ENCODE data around the gene FAM171A1.

The FAM171A1 gene

DNA sequence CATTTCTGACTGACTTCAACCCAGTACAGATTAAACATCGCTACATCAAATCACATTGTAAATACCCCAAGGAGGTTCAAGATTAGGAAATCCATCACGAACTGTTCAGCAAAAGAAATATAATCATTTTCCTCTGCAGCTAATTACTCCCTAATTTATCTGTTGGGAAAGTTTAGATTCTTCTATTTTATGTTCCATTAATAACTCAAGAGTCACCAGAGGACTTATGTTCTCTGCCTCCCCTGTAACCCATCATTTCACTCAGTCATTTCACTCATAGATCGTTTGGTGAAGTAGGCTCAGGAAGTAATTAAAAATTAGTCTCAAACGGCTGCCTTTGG lies 45.2 kb downstream of the FAM171A1 start:
- Histone ChIP-seq H3K4me3 (ENCODE audit: low read length) (no peak overlapping the region), H3K4me1 (ENCODE audit: insufficient read depth, low read length) (peaks cover 11% of the 10 kb centered on the region; the same call in 1 of the 2 replicates), H3K27me3 (ENCODE audit: insufficient read depth, low read length) (no peaks in the 10 kb centered on the region), H3K9ac (ENCODE audit: low read depth, low read length) (no peak overlapping the region), H3K36me3 (ENCODE audit: insufficient read depth, low read length) (no peaks in the 10 kb centered on the region), H3K27ac (ENCODE audit: low read depth, low read length) (no peak overlapping the region; the same call in 1 of the 2 replicates), H3K9me3 (ENCODE audit: insufficient read depth, low read depth, low read length) (no peaks in the 10 kb centered on the region)
- WGBS, result 90% methylated on average over 3 of the region's 4 CpGs

DNA sequence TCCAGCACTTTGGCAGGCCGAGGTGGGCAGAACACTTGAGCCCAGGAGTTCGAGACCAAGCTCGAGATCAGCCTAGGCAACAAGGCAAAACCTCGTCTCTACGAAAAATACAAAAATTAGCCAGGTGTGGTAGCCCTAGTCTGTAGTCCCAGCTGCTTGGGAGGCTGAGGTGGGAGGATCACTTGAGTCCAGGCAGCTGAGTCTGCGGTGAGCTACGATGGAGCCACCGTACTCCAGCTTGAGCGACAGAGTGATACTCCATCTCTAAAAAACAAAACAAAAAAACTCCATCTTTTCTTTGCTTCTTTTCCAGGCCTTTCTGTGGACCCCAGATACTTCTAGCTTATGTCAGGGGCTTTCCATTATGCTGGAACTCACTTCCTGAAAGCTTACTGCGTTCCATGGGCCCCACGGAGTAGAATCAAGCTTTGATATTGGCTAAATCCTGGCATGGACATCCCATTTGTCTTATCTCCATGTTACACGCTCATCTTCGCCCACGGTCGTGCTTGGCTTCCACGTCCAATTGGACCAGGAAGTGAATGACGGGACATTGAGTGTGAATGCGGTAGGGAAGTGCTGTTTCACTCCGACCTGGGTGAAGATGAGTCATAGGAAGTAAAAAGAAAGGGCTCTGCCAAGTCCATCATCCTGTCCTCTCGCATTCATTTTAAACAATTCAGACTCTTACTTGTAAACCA lies 45.7 kb downstream of the FAM171A1 start:
- Histone ChIP-seq H3K9ac (ENCODE audit: low read depth, low read length) (no peak overlapping the region), H3K4me3 (ENCODE audit: low read length) (no peak overlapping the region), H3K4me1 (ENCODE audit: insufficient read depth, low read length) (peaks cover 11% of the 10 kb centered on the region; the same call in 1 of the 2 replicates), H3K27ac (ENCODE audit: low read depth, low read length) (no peak overlapping the region), H3K36me3 (ENCODE audit: insufficient read depth, low read length) (no peaks in the 10 kb centered on the region), H3K9me3 (ENCODE audit: insufficient read depth, low read depth, low read length) (no peaks in the 10 kb centered on the region), H3K27me3 (ENCODE audit: insufficient read depth, low read length) (no peaks in the 10 kb centered on the region)
- WGBS, result 90% methylated on average over 20 of the region's 20 CpGs

DNA sequence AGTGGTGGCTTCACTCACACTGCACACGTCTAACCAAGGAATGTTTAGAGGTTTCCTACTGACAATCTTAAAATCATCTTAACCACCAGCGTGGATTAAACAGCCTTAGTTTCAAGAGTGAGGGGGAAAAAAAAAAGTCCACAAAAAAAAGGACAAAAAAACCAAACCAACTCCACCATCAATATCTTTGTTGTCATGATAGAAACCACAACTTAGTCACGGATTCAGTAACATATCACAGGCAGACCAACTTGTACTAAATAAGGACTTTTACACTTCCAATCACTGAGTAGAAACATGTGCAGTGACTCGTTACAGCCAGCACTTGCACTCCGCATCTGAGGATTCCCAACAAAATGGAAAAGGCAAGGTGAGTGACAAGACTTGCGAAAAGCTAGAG lies 46.5 kb downstream of the FAM171A1 start:
- Histone ChIP-seq H3K36me3 (ENCODE audit: insufficient read depth, low read length) (no peaks in the 10 kb centered on the region), H3K9me3 (ENCODE audit: insufficient read depth, low read depth, low read length) (no peaks in the 10 kb centered on the region), H3K27me3 (ENCODE audit: insufficient read depth, low read length) (no peaks in the 10 kb centered on the region), H3K27ac (ENCODE audit: low read depth, low read length) (no peak overlapping the region), H3K9ac (ENCODE audit: low read depth, low read length) (no peak overlapping the region), H3K4me3 (ENCODE audit: low read length) (no peak overlapping the region), H3K4me1 (ENCODE audit: insufficient read depth, low read length) (peaks cover 11% of the 10 kb centered on the region; the same call in 1 of the 2 replicates)
- 86% methylated on average over 6 of the region's 6 CpGs for WGBS

DNA sequence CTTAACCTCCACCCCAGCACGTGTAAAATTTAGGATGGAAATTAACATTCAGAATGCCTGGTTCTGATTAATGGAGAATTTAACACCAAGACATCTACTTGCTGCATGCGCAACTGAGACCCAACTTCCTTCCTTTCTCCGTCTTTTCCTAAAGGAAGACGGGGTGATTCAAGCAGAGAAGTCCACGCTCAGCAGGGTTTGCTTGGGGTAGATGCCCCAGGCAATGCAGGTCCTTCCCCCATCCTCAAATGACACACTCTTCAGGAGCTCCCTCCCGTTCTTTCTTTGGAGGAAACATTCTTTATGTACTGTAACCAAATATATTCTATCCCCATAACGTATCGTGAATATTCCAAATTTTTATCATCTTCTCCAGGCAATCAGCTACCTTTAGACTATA lies 47.0 kb downstream of the FAM171A1 start:
- no peak overlapping the region for H3K9ac ChIP-seq (ENCODE audit: low read depth, low read length)
- peaks cover 11% of the 10 kb centered on the region; the same call in 1 of the 2 replicates for H3K4me1 ChIP-seq (ENCODE audit: insufficient read depth, low read length)
- no peaks in the 10 kb centered on the region for H3K27me3 ChIP-seq (ENCODE audit: insufficient read depth, low read length)
- no peaks in the 10 kb centered on the region for H3K9me3 ChIP-seq (ENCODE audit: insufficient read depth, low read depth, low read length)
- H3K4me3 ChIP-seq (ENCODE audit: low read length), result no peak overlapping the region
- WGBS, result 79% methylated on average over 8 of the region's 8 CpGs
- H3K27ac ChIP-seq (ENCODE audit: low read depth, low read length), result no peak overlapping the region
- H3K36me3 ChIP-seq (ENCODE audit: insufficient read depth, low read length), result no peaks in the 10 kb centered on the region

DNA sequence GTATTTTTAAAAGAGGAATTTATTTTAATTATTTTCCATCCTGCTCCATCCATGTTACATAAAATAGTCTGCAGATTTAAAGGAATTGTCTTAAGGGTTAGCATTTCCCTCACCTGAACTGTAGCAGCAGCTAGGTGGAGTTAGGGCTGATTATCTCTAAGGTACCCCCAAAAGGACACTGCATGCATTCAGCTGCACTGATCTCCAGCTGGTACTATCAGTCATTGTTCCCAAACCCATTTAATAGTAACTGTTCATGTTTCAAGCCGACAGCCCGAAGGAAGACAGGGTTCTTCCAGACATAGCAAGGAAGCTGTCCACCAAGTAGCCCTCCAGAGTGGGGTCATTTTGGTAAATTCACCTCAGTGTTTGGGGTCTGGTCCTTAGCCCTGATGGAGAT lies 48.7 kb downstream of the FAM171A1 start:
- H3K36me3 ChIP-seq (ENCODE audit: insufficient read depth, low read length), result no peaks in the 10 kb centered on the region
- H3K27ac ChIP-seq (ENCODE audit: low read depth, low read length), result no peak overlapping the region
- WGBS, result 91% methylated on average over 2 of the region's 2 CpGs
- H3K27me3 ChIP-seq (ENCODE audit: insufficient read depth, low read length), result no peaks in the 10 kb centered on the region
- no peak overlapping the region for H3K4me3 ChIP-seq (ENCODE audit: low read length)
- peaks cover 11% of the 10 kb centered on the region; the same call in 1 of the 2 replicates for H3K4me1 ChIP-seq (ENCODE audit: insufficient read depth, low read length)
- no peak overlapping the region for H3K9ac ChIP-seq (ENCODE audit: low read depth, low read length)
- no peaks in the 10 kb centered on the region for H3K9me3 ChIP-seq (ENCODE audit: insufficient read depth, low read depth, low read length)

DNA sequence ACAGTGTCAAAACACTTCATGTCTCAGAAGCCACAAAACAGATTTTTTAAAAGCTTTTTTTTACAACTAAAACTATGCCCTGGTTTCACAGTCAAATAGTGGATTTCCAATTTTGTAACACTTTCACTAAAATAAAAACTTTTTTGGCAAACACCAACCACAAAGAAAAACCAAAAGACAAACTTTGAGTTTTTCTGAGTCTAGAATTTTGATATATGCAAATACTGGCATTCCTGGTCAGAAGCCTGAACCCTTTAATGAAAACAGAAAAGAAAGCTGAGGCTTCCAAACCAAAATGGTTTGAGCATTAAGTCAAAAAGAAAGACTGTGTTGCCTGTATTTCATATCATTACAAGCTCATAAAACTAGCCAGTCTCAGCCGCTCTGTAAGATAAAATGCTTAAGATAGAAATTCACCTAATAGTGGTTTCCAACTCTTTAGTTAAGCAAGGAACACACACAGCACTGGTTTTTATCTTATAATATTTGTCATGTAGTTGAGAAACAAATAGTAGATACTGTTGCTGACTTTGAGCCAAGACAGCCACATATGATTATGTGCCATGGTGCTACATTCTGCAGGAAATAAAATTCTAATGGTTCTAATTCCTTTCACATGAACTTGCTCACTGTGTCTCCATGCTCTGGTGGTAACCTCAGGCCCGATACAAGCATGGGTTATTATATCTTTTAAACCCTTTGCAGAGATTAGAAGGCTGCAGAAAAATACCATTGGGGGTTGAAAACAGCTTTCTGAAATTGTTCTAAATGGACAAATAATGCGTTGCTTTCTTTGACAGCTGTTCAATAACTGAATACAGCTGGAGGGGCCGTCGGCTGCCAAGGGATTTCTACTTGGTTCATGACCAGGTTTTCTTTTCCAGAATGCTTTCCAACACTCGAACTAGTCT lies 49.4 kb downstream of the FAM171A1 start:
- Histone ChIP-seq H3K9me3 (ENCODE audit: insufficient read depth, low read depth, low read length) (no peaks in the 10 kb centered on the region), H3K9ac (ENCODE audit: low read depth, low read length) (no peak overlapping the region)
- 96% methylated on average over 4 of the region's 6 CpGs for WGBS

DNA sequence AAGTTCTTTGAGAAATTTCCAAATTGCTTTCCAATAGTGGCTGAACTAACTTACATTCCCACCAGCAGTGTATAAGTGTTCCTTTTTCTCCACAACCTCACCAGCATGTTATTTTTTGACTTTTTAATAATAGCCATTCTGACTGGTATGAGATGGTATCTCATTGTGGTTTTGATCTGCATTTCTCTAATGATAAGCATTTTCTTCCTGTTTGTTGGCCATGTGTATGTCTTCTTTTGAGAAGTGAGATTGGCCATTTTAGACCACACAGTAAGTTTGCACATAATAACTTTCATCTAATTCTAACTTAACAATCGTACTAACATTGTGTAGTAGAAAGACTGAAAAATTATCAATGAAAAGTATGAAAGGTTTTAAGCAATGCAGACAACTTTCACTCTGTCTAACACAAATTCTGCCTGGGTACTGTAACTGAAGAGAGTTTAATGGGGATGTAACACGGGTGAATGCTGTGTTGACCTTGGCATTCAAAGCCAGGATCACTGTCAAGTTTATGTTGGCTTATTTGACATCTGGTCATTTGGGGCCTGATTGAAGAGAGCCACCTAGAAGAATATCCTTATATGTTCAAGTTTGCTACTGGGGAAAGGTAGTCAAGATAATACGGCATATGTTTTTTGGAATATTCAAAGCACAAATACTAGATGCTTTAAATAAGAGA lies 50.4 kb downstream of the FAM171A1 start:
- H3K27me3 ChIP-seq (ENCODE audit: insufficient read depth, low read length), result no peaks in the 10 kb centered on the region
- WGBS, result 90% methylated on average over 2 of the region's 3 CpGs
- H3K27ac ChIP-seq (ENCODE audit: low read depth, low read length), result no peak overlapping the region
- H3K36me3 ChIP-seq (ENCODE audit: insufficient read depth, low read length), result no peaks in the 10 kb centered on the region
- H3K4me3 ChIP-seq (ENCODE audit: low read length), result no peak overlapping the region
- H3K9ac ChIP-seq (ENCODE audit: low read depth, low read length), result no peak overlapping the region
- peaks cover 18% of the 10 kb centered on the region; the same call in 1 of the 2 replicates for H3K4me1 ChIP-seq (ENCODE audit: insufficient read depth, low read length)
- no peaks in the 10 kb centered on the region for H3K9me3 ChIP-seq (ENCODE audit: insufficient read depth, low read depth, low read length)

More for the DNA sequence above, 49.4 kb downstream of the FAM171A1 start:
- H3K36me3 ChIP-seq (ENCODE audit: insufficient read depth, low read length), result no peaks in the 10 kb centered on the region
- H3K4me1 ChIP-seq (ENCODE audit: insufficient read depth, low read length), result peaks cover 11% of the 10 kb centered on the region; the same call in 1 of the 2 replicates
- H3K27ac ChIP-seq (ENCODE audit: low read depth, low read length), result no peak overlapping the region
- H3K27me3 ChIP-seq (ENCODE audit: insufficient read depth, low read length), result no peaks in the 10 kb centered on the region
- H3K4me3 ChIP-seq (ENCODE audit: low read length), result no peak overlapping the region

DNA sequence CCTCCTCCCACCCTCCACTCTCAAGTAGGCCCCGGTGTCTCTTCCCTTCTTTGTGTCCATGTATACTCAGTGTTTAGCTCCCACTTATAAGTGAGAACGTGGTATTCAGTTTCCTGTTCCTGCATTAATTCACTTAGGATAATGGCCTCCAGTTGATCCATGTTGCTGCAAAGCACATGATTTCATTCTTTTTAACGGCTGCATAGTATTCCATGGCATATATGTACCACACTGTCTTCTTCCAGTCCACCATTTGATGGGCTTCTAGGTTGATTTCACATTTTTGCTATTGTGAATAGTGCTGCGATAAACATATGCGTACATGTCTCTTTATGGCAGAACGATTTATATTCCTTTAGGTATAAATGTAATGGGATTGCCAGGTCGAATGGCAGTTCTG lies 51.0 kb downstream of the FAM171A1 start:
- H3K9ac ChIP-seq (ENCODE audit: low read depth, low read length), result no peak overlapping the region
- WGBS, result 95% methylated on average over 7 of the region's 7 CpGs
- H3K27me3 ChIP-seq (ENCODE audit: insufficient read depth, low read length), result no peaks in the 10 kb centered on the region
- no peak overlapping the region for H3K4me3 ChIP-seq (ENCODE audit: low read length)
- no peak overlapping the region for H3K27ac ChIP-seq (ENCODE audit: low read depth, low read length)
- H3K9me3 ChIP-seq (ENCODE audit: insufficient read depth, low read depth, low read length), result no peaks in the 10 kb centered on the region
- H3K4me1 ChIP-seq (ENCODE audit: insufficient read depth, low read length), result peaks cover 18% of the 10 kb centered on the region; the same call in 1 of the 2 replicates
- H3K36me3 ChIP-seq (ENCODE audit: insufficient read depth, low read length), result no peaks in the 10 kb centered on the region

DNA sequence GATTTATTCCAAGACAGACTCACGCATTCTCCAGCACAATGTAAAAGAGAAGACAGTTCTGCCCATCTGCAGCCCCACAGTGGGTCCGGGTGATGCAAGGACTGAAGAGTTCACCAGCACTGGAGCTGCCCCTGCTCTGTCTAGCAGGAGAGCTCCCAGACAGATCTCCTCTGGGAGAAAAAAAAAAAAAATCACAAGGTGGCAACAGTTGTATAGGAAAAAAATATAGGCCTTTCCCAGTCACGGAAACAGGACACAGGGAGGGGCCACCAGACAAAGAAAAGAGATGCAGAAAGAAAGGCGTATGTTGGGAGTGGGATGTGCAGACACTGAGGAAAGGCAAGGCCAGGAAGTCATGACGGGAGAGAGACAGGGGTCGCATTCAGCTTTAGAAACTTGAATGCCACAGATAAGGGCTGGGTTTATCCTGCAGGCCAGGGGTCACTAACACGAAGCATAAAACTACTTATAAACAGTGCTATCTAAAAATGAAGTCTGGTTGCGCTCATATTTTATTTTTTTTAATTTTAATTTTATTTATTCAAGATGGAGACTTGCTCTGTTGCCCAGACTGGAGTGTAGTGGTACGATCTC lies 54.1 kb downstream of the FAM171A1 start:
- 89% methylated on average over 8 of the region's 9 CpGs for WGBS
- Histone ChIP-seq H3K4me3 (ENCODE audit: low read length) (no peak overlapping the region), H3K9ac (ENCODE audit: low read depth, low read length) (no peak overlapping the region), H3K4me1 (ENCODE audit: insufficient read depth, low read length) (peaks cover 13% of the 10 kb centered on the region), H3K36me3 (ENCODE audit: insufficient read depth, low read length) (no peaks in the 10 kb centered on the region), H3K27ac (ENCODE audit: low read depth, low read length) (no peak overlapping the region), H3K27me3 (ENCODE audit: insufficient read depth, low read length) (no peaks in the 10 kb centered on the region), H3K9me3 (ENCODE audit: insufficient read depth, low read depth, low read length) (no peaks in the 10 kb centered on the region)

DNA sequence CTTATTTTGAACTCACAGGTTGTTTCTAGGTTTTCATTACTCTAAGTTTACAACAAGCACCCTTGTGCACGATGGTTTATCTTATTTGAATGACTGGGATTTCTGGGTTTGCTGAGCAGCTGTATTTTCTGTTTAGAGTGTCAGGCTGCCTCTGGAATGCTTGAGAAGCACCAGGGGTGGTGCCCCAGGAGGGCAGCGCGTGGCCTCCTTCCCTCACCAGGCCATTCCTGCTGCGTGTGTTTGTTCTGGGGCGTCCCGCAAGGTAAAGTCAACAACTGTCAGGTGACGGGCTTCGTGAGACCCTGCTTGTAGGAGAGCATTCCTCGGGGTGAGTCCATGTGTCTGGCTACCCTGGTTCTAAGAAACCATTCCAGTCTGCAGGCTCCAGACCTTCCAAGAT lies 54.9 kb downstream of the FAM171A1 start:
- 75% methylated on average over 9 of the region's 9 CpGs for WGBS
- Histone ChIP-seq H3K36me3 (ENCODE audit: insufficient read depth, low read length) (no peaks in the 10 kb centered on the region), H3K27ac (ENCODE audit: low read depth, low read length) (no peak overlapping the region), H3K4me3 (ENCODE audit: low read length) (no peak overlapping the region), H3K9ac (ENCODE audit: low read depth, low read length) (no peak overlapping the region), H3K9me3 (ENCODE audit: insufficient read depth, low read depth, low read length) (no peaks in the 10 kb centered on the region), H3K27me3 (ENCODE audit: insufficient read depth, low read length) (no peaks in the 10 kb centered on the region), H3K4me1 (ENCODE audit: insufficient read depth, low read length) (peaks cover 15% of the 10 kb centered on the region)

All from HUES64 (cell line).